ENCODE data around the gene NXPE3.

NXPE3 gene

GRCh38 chr3:101810022-101810418 lies 31.0 kb downstream of the NXPE3 start:
- in situ Hi-C loops (cut with MboI; ENCODE audit: low sequenced_read_pairs), result no loop called here

GRCh38 chr3:101811875-101812274 lies 32.9 kb downstream of the NXPE3 start:
- H3K27me3 ChIP-seq (ENCODE audit: low read depth), result no peaks in the 10 kb centered on the region
- peaks cover 2% of the 10 kb centered on the region for H3K36me3 ChIP-seq (replicated peaks)
- H3K9me3 ChIP-seq, result no peaks in the 10 kb centered on the region
- no peak for DNase-seq (ENCODE audit: low spot score in 2 of 2)
- no peaks in the 10 kb centered on the region for H3K4me1 ChIP-seq
- no peak overlapping the region for H3K4me3 ChIP-seq
- in situ Hi-C loops (cut with MboI; ENCODE audit: low sequenced_read_pairs), result no loop called here

More at GRCh38 chr3:101810022-101810418, 31.0 kb downstream of the NXPE3 start:
- Histone ChIP-seq H3K9me3 (no peaks in the 10 kb centered on the region), H3K4me3 (no peak overlapping the region), H3K27me3 (ENCODE audit: low read depth) (no peaks in the 10 kb centered on the region), H3K4me1 (no peaks in the 10 kb centered on the region), H3K36me3 (replicated peaks) (no peaks in the 10 kb centered on the region; the same call in 1 of the 2 replicates)
- no peak for DNase-seq (ENCODE audit: low spot score in 2 of 2)

GRCh38 chr3:101812895-101813294 lies 33.9 kb downstream of the NXPE3 start:
- in situ Hi-C loops (cut with MboI; ENCODE audit: low sequenced_read_pairs), result no loop called here
- H3K36me3 ChIP-seq (replicated peaks), result peaks cover 6% of the 10 kb centered on the region
- DNase-seq (ENCODE audit: low spot score in 2 of 2), result no peak
- H3K4me3 ChIP-seq, result no peak overlapping the region
- H3K9me3 ChIP-seq, result no peaks in the 10 kb centered on the region
- H3K27me3 ChIP-seq (ENCODE audit: low read depth), result no peaks in the 10 kb centered on the region
- H3K4me1 ChIP-seq, result no peaks in the 10 kb centered on the region

GRCh38 chr3:101813817-101814440 lies 34.9 kb downstream of the NXPE3 start:
- Histone ChIP-seq H3K27me3 (ENCODE audit: low read depth) (no peaks in the 10 kb centered on the region), H3K36me3 (replicated peaks) (peaks cover 6% of the 10 kb centered on the region), H3K4me1 (no peaks in the 10 kb centered on the region), H3K9me3 (no peaks in the 10 kb centered on the region), H3K4me3 (no peak overlapping the region)
- DNase-seq (ENCODE audit: low spot score in 2 of 2), result peak in 1 of 2 experiments; percentile 18
- in situ Hi-C loops (cut with MboI; ENCODE audit: low sequenced_read_pairs), result no loop called here

- Histone ChIP-seq H3K36me3 (replicated peaks) (peaks cover 6% of the 10 kb centered on the region), H3K27me3 (ENCODE audit: low read depth) (no peaks in the 10 kb centered on the region), H3K9me3 (no peaks in the 10 kb centered on the region), H3K4me3 (no peak overlapping the region), H3K4me1 (no peaks in the 10 kb centered on the region)
- in situ Hi-C loops (cut with MboI; ENCODE audit: low sequenced_read_pairs), result no loop called here
- no peak for DNase-seq (ENCODE audit: low spot score in 2 of 2)
These were observed 35.8 kb downstream of the NXPE3 start for GRCh38 chr3:101814835-101815234.

- H3K4me1 ChIP-seq, result no peaks in the 10 kb centered on the region
These were observed 37.5 kb downstream of the NXPE3 start for GRCh38 chr3:101816215-101817149.

GRCh38 chr3:101817992-101818391 lies 39.0 kb downstream of the NXPE3 start:
- Histone ChIP-seq H3K9me3 (no peaks in the 10 kb centered on the region), H3K4me3 (no peak overlapping the region), H3K27me3 (ENCODE audit: low read depth) (no peaks in the 10 kb centered on the region), H3K36me3 (replicated peaks) (peaks cover 24% of the 10 kb centered on the region), H3K4me1 (no peaks in the 10 kb centered on the region)
- DNase-seq (ENCODE audit: low spot score in 2 of 2), result no peak
- in situ Hi-C loops (cut with MboI; ENCODE audit: low sequenced_read_pairs), result no loop called here

More at GRCh38 chr3:101816215-101817149, 37.5 kb downstream of the NXPE3 start:
- in situ Hi-C loops (cut with MboI; ENCODE audit: low sequenced_read_pairs), result no loop called here
- Histone ChIP-seq H3K4me3 (no peak overlapping the region), H3K9me3 (no peaks in the 10 kb centered on the region), H3K36me3 (replicated peaks) (peaks cover 17% of the 10 kb centered on the region), H3K27me3 (ENCODE audit: low read depth) (no peaks in the 10 kb centered on the region)
- DNase-seq (ENCODE audit: low spot score in 2 of 2), result no peak

GRCh38 chr3:101819649-101820206 lies 40.7 kb downstream of the NXPE3 start:
- Histone ChIP-seq H3K9me3 (no peaks in the 10 kb centered on the region), H3K4me3 (no peak overlapping the region), H3K27me3 (ENCODE audit: low read depth) (no peaks in the 10 kb centered on the region), H3K36me3 (replicated peaks) (peaks cover 24% of the 10 kb centered on the region), H3K4me1 (no peaks in the 10 kb centered on the region)
- no peak for DNase-seq (ENCODE audit: low spot score in 2 of 2)
- in situ Hi-C loops (cut with MboI; ENCODE audit: low sequenced_read_pairs), result loop anchor here (10.0 kb wide), 1 partner anchor 405 kb away; no protein-coding TSS in a partner anchor

- in situ Hi-C loops (cut with MboI; ENCODE audit: low sequenced_read_pairs), result loop anchor here (10.0 kb wide), 1 partner anchor 403 kb away; no protein-coding TSS in a partner anchor
- no peak for DNase-seq (ENCODE audit: low spot score in 2 of 2)
- Histone ChIP-seq H3K4me1 (no peaks in the 10 kb centered on the region), H3K4me3 (no peak overlapping the region), H3K36me3 (replicated peaks) (peaks cover 24% of the 10 kb centered on the region), H3K27me3 (ENCODE audit: low read depth) (no peaks in the 10 kb centered on the region), H3K9me3 (no peaks in the 10 kb centered on the region)
These were observed 42.5 kb downstream of the NXPE3 start for GRCh38 chr3:101821503-101821902.

- in situ Hi-C loops (cut with MboI; ENCODE audit: low sequenced_read_pairs), result loop anchor here (10.0 kb wide), 1 partner anchor 401 kb away; no protein-coding TSS in a partner anchor
- H3K36me3 ChIP-seq (replicated peaks), result peaks cover 18% of the 10 kb centered on the region; the same call in 1 of the 2 replicates
- peaks cover 14% of the 10 kb centered on the region for H3K4me1 ChIP-seq
- H3K9me3 ChIP-seq, result no peaks in the 10 kb centered on the region
- H3K27me3 ChIP-seq (ENCODE audit: low read depth), result no peaks in the 10 kb centered on the region
- H3K4me3 ChIP-seq, result no peak overlapping the region
- DNase-seq (ENCODE audit: low spot score in 2 of 2), result no peak
These were observed 44.5 kb downstream of the NXPE3 start for GRCh38 chr3:101823525-101823924.

- Histone ChIP-seq H3K36me3 (replicated peaks) (peaks cover 18% of the 10 kb centered on the region; the same call in 1 of the 2 replicates), H3K4me3 (no peak overlapping the region), H3K4me1 (peaks cover 19% of the 10 kb centered on the region), H3K9me3 (no peaks in the 10 kb centered on the region), H3K27me3 (ENCODE audit: low read depth) (no peaks in the 10 kb centered on the region)
- DNase-seq (ENCODE audit: low spot score in 2 of 2), result no peak
- in situ Hi-C loops (cut with MboI; ENCODE audit: low sequenced_read_pairs), result loop anchor here (10.0 kb wide), 1 partner anchor 400 kb away; no protein-coding TSS in a partner anchor
These were observed 45.7 kb downstream of the NXPE3 start for GRCh38 chr3:101824702-101825101.

GRCh38 chr3:101825904-101826445 lies 47.0 kb downstream of the NXPE3 start:
- peaks cover 19% of the 10 kb centered on the region for H3K4me1 ChIP-seq
- no peaks in the 10 kb centered on the region for H3K27me3 ChIP-seq (ENCODE audit: low read depth)
- no peak for DNase-seq (ENCODE audit: low spot score in 2 of 2)
- H3K4me3 ChIP-seq, result no peak overlapping the region
- H3K36me3 ChIP-seq (replicated peaks), result peaks cover 12% of the 10 kb centered on the region; the same call in 1 of the 2 replicates
- no peaks in the 10 kb centered on the region for H3K9me3 ChIP-seq
- in situ Hi-C loops (cut with MboI; ENCODE audit: low sequenced_read_pairs), result loop anchor here (10.0 kb wide), 1 partner anchor 399 kb away; no protein-coding TSS in a partner anchor

Measured in HAP-1 (cell line).